HCEC 1CT (cell line): ENCODE measurements around the gene NCR3LG1.

Experiments
- DNase-seq: peaks from one replicate; pipeline ENCODE4 v3.0.0-alpha.2; 2017

Gene NCR3LG1

DNA sequence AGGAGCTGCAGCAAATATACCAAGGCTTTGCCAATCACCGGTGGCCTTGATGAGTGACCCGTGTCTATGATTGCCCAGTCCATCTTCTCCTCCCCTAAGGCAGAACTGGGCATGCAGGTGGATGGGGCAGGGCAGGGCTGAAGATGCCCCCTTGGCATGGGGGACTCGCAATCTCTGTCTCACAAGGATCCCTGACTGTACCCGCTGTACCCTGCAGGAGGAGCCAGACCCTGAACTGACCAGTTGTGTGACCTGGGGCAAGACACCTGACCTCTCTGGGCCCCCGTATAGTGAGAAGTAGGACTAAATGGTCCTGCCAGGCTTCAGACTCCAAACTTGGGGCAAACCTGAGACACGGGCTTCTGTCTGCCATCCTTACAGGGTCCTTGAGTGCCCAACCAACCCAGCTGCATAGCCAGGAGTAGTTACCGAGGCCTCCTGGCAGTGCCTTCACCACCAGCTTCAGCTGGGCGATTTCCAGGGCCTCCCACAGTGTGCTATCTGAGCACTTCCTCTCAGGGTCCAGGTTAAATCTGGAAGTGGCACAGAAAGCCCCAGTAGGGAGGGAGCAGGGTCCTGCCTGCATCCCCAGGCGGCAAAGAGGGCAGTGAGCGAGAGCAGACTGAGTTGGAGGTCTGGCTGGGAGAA lies 43.3 kb downstream of the NCR3LG1 start:
- DNase-seq, result no peak

DNA sequence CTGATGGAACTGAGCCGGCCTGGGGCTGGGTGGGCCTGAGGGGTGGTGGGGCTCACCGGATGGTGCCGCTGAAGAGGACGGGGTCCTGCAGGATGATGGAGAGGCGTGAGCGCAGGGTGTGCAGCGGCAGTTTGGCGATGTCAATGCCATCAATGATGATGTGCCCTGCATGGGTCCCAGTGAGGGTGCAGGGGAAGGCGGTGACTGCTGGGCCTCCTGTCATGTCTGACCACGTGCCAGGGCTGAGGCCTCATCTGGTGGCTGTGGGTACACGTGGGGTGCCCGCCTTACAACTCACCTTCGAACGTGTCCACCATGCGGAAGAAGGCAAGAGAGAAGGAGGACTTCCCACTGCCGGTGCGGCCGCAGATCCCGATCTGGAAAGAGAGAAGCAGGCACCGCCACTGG lies 44.0 kb downstream of the NCR3LG1 start:
- peak; percentile 46 for DNase-seq

DNA sequence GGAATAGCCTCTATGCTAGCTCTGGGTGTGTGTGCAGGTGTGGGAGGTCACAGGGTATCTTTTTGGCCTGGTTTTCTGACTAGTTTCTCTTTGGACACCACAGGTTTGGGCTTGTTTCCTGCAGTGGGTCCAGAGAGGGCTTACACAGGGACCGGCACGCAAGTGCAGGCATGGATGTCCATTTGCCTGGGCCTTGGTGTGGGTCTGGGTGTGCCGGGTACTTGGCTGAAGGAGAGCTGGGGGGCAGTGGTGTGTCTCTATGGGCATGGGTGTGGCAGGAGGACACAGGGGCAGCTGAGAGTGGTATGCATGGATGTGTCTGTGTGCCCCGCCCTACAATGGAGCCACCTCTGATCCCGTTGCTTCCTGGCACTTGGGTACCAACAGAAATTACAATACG lies 44.4 kb downstream of the NCR3LG1 start:
- DNase-seq, result no peak

DNA sequence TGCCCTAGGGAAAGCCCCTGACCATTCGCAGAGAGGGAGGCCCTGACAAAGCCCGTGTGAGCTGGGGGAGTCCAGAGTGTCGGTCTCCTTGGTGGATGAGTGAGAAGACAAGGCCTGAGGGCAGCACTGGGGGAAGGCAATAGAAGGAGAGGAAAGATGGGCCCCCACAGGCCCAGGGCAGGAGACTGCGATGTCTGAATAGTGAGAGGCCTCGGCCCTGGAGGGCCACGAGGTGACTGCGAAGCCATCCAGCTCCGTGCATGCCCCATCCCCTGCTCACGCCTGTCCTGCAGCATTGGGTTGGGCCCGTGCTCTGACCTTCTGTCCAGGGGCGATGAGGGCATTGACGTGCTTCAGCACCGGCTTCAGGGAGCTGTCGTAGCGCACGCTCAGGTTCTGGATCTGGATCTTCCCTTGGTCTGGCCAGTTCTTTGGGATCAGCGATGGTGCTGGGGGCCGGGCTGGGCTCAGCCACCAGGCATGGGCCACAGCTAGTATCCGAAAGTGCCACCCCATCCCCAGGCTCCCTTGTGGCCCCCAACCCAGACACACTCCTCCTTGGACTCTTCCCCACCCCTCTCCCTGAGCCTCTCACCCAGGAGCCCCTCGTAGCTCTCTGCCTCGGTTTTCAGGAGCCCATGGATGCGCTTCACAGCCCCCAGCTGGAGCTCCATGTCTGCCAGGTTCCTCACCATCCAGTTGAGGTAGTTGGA lies 45.2 kb downstream of the NCR3LG1 start:
- no peak for DNase-seq

DNA sequence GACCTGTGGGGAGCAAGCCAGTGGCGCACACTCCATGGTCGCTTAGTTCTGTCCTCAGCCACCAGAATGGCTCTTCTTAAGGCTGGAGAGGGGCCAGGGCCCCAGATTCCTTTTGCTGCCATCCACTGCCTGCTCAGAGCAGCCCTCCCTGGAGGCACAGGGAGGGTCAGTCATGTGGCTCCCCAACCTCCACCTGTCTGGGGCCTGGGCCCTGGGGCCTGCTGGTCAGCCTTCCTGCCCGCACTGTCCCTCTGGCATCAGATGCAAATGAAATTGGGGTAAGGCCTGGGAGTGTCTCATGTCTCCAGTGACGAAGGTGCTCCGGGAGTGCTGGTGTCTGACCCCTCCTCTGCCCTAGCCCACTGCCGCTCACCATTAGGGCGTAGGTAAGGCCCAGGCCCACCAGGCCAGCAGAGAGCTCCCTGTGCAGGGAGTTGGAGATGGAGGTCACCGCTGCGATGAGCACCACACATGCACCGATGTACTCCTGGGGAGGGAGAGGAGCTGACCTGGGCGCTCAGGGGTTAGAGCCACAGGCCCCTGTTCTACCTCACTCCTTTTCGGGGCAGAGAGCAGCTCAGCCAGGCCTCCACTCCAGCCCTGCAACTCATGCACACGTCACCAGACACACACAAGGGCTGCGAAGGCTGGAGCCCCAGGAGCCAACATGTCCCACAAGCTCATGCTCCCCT lies 45.9 kb downstream of the NCR3LG1 start:
- DNase-seq, result no peak

DNA sequence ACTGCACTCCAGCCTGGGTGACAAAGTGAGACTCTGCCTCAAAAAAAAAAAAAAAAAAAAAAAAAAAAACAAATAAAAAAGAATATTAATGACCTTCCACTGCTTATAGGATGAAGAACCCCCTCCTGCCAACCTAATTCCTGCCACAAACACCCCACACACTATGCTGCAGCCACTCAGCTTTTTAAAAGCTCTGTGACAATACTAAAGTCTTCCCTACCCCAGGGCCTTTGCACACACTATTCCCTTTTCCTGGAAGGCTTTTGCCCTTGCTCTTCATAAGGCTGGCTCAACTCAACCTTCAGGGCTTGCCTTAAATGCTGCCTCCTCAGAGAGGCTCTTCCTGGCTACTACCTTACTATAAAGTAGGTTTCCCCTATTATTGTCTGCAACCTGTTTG lies 47.6 kb downstream of the NCR3LG1 start:
- no peak for DNase-seq

DNA sequence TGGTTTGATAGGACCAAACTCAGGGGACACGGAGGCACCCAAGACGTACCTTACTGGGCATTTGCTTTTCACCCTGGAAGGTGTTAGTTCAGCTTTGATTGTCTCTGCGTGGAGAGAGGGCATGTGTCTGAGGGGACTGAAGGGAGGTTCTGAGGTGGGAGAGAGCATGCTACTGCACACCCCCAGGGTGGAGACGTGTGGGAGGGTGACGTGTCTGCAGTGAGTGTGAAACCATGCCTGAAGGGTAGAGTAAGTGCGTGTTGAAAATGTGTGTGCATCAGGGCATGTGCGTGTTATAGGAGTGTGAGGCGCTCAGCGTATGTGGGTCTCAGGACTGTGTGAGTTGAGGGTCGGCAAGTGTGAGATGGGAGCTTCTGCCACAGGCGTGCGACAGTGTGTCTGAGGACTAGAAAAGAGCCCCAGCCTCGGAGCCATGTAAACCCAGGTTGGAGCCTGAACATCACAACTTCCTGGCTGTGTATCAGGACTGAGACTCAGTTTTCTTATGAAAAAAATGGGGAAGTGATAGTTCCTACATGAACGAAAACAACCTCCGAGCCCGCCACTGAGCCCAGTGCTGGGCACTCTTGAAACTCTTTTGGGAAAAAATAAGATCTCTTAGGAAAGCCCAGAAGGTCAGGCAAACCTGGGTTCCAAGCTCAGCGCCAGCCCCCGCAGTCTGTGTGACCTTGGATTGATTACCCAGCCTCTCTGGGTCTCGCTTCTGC lies 48.6 kb downstream of the NCR3LG1 start:
- no peak for DNase-seq

DNA sequence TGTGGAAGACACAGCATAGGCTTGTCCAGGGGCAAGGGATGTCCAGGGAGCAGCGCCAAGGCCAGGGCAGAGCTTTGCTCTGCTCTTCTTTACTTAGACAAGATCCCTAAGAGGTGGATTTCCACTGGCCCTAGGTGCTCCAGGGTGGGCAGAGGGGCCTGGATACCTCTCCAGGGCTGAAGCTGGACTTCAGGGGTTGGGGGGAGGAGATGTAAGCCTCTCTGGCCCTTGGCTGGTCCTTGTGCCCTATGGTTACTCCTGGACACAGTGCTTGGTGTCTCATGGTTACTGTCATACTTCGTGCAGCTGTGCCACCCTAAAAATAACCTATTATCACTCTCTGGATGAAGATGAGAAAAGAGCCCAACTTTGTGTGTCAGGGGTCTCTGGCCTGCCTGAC lies 49.7 kb downstream of the NCR3LG1 start:
- DNase-seq, result no peak

DNA sequence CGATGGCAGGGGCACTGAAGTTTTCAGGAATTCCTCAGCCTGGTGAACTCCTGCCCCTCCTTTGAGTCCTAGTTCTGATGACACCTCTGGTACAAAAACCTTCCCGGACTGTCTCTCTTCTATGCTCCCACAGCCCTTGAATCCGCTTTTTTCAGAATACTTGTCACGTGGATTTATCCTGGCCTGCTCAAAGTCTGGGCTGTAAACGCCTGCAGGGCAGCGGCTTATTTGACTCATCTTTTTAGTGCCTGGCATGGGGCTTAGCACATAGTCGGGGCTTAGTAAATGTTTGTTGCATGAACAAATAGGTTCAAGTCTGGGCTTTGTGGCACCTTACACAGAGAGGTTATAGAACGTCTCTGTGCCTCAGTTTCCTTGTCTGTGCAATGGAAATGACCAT lies 50.2 kb downstream of the NCR3LG1 start:
- DNase-seq, result no peak

DNA sequence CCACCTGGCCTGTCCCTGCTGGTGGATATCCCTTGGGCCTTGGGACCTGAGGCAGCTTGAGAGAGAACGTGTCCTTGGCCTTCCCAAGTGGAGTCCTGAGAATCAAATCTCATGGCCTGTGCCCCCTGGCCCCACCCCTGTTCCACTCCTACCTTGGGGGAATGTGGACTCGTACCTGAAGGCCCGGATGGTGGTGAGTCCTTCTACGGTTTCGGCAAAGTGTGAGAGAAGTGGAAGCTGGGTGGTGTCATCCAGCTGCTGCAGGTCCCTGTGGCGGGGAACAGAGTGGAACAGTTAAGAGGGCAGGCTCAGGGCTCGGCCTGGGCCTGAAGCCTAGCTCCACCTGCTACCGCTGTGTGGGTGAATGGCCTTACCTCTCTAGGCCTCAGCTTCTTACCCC lies 50.9 kb downstream of the NCR3LG1 start:
- no peak for DNase-seq

DNA sequence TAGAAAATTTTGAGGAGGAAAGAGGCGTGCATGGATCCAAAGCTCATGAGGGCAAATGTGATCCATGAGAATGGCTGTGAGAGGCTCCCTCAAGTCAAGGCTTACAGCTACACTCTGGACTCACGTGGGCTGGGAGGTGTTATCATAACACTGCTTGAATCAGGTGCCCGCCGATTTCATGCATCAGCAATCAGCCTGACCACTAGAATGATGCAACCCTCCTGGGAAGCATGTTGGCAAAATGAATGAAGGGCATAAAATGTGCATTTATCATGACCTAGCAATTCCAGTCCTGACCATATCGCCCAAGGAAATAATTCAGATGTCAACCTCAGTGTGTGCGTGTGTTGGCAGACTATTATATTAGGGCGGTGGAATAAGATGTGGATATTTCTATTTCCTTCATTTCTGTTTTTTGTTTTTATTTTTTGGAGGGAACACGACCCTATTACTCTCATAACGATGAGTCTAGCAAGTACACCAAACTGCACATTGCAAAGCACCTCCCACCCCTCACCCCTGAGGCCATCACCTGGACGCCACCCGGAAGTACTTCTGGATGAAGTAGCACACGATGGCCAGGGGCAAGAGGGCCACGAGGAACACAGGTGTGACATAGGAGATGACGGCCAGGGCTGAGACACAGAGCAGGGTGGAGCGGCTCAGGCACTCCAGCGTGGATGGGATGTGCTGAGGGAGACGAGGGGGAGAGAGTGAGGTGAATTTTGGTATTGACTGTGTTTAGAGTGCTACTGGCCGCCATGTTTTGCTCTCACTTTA lies 52.6 kb downstream of the NCR3LG1 start:
- no peak for DNase-seq

DNA sequence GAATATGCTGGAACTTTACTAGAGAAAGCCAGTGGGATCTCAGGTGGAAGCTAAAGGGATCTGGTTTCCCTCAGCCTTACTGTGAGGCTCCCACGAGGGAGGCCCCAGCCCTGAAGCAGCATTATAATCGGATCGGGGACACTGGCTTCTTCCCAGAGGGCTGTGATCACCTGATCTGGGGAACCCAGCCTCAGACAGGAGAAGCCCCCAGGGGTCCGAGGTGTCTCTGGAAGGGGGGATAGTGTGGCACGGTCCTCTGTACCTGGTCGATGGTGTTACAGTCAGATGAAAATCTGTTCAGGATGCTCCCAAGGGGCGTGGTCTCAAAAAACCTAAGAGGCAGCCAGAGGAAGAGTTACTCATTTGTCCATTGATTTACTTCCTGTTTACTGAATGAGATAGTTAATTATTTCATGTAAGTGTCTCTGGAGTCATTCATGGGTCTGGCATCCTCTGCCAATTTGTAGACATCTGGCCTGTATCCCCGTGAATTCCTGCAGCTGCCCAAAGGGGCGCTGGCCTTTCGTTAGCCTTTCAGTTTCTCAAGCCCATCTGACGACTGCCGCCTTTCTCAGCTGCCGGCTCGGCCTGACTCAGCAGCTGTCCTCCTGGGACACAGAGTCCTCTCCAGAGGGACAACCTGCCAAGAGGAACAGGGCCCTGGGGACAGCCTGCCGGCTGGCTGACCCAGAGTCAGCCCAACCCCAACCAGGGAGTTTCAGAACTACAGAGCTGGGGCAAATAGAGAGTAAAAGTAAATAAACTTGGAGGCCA lies 53.8 kb downstream of the NCR3LG1 start:
- DNase-seq, result peak; percentile 70

DNA sequence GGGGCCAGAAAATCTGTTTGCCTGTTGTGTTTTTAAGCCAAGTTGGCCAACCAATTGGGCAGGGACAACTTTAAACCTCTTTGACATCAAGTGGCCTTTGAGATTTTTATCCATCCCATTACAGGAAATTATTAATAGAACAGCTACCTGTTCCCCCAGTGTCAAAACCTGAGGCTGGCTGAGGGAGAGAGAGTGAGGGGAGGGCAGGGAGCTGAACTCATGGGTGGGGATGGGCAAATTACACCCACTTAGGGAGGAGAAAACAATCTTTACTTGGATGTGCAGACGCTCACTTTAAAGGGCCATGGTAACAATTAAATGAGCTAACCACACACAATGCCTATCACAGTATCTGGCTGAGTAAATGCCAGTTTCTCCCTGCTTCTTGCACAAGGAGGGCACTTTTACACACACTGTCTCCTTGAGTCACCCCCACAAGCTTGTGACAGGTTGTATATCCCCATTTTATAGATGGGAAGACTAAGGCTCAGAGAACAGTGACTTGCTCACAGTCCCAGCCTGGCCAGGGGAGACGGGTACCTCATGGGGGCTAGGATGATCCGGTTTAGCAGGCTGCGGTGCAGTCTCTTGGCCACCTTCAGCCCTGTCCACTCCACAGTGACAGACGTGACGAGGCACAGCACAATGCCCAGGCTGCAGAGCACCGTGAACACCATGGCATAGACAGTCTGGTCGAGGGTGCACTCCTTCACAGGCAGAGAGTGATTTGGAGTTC lies 54.6 kb downstream of the NCR3LG1 start:
- DNase-seq, result no peak

DNA sequence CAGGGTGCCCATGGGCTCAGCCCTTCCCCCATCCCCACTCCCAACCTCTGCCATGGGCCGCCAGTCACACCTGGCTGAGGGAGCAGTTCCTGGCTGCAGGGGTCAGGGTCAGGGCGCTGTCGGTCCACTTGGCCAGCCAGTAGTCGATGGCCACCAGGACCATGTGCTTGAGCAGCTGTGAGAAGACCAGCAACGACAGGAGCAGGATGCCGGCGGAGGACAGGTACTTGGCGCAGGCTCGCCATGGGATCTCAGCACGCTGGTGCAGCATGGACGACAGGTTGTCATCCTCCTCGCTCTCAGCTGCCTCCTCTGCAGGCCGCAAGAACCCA lies 55.2 kb downstream of the NCR3LG1 start:
- no peak for DNase-seq

DNA sequence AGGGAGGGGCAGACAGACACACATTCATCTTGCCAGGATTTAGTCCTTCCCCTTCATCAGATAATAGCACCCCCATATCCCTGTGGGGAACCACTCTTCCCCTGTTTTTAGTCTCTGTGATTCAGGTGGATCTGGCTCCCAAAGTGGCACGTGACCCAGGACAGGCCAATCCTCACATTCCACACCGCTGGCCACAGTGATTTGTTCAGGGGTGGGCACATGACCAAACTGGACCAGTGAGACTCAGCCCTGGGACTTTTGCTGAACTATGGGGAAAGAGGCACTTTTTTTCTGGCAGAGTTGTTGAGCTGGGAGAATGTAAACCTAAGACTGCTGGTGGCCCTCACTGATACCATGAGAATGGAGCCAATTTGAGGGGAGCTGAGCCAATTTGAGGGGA lies 56.0 kb downstream of the NCR3LG1 start:
- no peak for DNase-seq

DNA sequence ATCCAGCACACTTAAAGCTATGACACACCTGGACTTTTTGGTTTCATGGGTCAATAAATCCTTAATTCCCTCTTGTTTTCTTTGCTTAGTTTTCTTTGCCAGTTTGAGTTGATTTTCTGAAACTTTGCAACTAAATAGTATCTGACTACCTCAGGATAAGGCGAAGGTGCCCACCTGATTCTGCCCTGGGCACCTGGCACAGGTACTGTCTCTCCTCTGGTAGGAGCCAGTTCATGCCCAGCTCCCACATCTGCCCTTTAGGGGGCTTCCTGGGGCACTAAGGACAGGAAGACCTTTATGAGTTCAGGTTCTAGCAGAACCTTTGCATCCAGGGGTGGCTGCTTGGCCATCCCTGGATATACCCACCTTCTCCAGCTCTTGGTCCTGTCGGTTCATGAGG lies 56.4 kb downstream of the NCR3LG1 start:
- DNase-seq, result no peak

DNA sequence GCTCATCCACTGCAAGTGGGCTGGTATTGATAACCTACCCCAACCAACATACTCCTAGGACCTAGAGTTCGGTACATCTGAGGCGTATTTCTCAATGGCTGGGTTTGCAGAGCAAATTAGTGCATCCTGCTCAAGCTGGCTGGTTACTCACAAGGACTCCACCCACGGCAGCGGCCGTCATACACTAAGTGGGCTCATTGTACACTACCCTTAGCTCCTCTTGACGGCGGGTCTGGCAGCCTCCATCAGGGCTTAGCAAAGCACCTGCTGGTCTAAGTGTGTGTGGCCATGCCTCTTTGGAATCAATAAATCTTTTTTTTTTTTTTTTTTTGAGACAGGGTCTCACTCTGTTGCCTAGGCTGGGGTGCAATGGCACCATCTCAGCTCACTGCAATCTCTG lies 57.0 kb downstream of the NCR3LG1 start:
- no peak for DNase-seq

DNA sequence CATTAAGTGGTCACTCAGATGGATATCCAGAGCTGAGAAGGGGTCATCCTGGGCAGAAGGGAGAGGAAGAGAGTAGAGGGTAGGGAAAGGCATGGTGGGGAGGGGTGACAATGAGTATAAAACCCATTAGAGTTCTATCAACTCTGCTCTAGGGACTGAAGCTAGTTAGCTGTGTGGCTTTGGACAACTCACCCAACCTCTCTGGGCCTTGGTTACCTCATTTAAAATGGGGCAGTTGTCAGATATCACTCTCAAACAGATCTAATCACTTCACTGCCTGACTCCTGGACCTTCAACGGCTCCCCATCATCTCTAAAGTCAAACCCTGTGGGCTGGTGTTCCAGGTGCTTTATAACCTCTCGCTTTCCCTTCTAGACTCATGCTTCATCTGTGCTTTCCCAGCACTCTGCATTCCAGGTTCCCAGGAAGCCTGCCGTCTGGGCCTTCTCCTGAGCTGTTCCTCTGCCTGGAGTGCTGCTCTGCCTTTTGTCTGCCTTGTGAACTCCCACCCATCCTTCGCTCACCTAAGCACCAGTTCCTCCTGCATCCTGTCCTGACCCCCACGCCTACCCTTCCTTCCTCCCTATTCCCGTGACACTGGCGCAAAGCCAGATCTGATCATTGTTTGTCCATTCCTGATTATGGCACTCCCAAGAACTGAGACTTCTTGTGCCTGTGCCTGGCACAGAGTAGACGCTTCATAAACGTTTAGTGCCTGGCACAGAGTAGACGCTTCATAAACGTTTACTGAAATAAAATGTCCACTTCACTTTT lies 59.2 kb downstream of the NCR3LG1 start:
- DNase-seq, result no peak

DNA sequence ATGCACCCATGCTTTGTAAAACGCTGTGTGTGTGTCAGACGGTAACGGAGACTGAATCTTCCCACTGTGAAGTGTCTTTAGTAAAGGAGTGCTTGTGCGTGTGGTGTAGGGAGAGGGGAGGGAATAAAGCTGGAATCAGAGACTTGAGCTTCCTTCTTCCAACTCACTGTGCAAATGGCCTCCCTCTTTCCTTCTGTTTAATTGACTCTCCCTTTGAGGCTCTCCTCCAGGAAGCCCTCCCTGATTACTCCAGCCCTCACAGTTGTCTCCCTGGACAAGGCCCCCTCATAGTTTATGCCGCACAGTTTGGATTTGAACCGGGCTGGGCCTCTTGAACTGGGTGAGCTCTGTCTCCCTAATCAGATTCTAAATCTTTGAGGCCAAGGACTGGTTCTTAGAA lies 59.8 kb downstream of the NCR3LG1 start:
- no peak for DNase-seq

DNA sequence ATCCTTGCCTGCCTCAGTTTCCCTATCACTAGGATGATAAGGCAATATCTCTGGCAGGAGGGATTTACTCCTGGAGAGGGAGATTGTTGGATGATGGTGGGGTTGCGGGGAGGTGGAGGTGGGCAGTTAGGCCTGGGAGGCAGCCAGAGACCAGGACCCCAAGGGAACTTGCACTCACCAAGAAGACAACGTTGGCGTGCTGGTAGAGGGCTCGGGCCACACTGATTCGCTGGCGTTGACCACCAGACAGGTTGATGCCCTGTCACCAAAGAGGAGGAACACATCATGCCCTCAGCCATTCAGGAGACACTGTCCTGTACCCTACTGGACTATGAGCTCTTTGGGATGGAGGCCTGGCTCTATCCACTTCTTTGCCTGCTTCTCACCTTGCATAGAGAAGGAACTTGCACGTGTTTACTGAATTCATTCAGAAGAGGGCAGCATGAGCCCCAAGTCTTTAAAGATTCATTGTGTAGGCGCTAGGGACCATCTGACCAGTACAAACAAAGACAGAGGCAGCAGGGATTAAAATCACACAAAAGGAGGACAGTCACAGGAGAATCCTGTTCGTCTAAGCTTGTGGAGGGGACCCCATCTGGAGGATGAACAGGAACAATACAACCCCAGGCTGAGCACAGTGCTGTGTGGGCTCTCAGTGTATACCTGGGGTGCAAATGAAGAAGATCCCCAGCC lies 61.0 kb downstream of the NCR3LG1 start:
- no peak for DNase-seq
